GM12873 (cell line): Measurements from ENCODE around the gene MEST.

ENCODE experiments used
- TF ChIP-seq, protein P1 (sequence below): IDR thresholded peaks from 2 replicates; pipeline ENCODE4 v1.5.1; 2012; ENCODE audit warnings: low read depth, mild to moderate bottlenecking, moderate library complexity, low read length, control low read depth; ENCODE audit not compliant: insufficient read depth; ENCODE audit errors: missing control alignments

The MEST gene

DNA sequence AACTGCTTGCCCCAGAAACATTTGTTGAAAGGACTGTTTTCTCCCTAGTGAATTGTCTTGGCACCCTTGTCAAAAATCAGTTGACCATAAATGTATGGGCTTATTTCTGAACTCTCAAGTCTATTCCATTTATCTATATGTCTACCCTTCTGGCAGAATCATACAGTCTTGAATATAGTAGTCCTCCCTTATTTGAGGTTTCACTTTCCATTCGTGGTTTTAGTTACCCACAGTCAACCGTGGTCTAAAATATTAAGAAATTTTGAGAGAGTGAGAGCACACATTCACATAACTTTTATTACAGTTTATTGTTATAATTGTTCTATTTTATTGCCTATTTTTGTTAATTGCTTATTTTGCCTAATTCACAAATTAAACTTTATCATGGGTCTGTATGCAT is 33.6 kb upstream of the MEST start:
- TF ChIP-seq, protein P1, sequence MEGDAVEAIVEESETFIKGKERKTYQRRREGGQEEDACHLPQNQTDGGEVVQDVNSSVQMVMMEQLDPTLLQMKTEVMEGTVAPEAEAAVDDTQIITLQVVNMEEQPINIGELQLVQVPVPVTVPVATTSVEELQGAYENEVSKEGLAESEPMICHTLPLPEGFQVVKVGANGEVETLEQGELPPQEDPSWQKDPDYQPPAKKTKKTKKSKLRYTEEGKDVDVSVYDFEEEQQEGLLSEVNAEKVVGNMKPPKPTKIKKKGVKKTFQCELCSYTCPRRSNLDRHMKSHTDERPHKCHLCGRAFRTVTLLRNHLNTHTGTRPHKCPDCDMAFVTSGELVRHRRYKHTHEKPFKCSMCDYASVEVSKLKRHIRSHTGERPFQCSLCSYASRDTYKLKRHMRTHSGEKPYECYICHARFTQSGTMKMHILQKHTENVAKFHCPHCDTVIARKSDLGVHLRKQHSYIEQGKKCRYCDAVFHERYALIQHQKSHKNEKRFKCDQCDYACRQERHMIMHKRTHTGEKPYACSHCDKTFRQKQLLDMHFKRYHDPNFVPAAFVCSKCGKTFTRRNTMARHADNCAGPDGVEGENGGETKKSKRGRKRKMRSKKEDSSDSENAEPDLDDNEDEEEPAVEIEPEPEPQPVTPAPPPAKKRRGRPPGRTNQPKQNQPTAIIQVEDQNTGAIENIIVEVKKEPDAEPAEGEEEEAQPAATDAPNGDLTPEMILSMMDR, result no peak

- TF ChIP-seq, protein P1, result no peak
Measured at GRCh38 chr7:130461272-130461671, 30.6 kb upstream of the MEST start.

- TF ChIP-seq, protein P1, result no peak
Measured at GRCh38 chr7:130463553-130464434, 28.1 kb upstream of the MEST start.

DNA sequence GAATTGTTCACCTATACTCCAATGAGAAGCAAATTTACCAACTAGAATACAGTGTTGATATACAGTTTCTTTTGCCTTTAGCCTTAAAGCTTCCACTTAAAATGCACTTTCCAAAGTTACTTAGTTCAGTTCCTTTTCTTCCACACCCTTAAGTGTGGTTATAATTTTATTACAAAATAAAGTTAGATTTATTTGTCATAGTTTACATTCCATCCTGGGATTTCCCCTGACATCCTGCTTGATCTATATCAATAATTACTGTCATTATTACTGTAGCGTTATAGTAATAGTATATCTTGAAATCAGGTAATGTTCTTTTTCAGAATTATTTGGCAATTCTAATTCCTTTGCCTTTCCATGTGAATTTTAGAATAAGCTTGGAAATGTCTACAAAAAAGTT is 23.3 kb upstream of the MEST start:
- TF ChIP-seq, protein P1, result no peak

DNA sequence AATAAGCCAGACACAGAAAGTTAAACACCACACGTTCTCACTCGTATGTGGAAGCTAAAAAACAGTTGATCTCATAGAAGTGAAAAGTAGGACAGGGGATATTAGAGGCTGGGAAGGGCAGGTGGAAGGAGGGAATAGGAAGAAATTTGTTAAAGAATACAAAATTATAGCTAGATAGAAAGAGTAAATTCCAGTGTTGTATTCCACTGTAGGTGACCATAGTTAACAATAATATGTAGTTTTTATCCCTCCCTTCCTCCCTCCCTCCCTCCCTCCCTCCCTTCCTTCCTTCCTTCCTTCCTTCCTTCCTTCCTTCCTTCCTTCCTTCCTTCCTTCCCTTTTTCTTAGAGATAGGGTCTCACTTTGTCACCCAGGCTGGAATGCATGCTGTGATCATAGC is 19.9 kb upstream of the MEST start:
- TF ChIP-seq, protein P1, result no peak

DNA sequence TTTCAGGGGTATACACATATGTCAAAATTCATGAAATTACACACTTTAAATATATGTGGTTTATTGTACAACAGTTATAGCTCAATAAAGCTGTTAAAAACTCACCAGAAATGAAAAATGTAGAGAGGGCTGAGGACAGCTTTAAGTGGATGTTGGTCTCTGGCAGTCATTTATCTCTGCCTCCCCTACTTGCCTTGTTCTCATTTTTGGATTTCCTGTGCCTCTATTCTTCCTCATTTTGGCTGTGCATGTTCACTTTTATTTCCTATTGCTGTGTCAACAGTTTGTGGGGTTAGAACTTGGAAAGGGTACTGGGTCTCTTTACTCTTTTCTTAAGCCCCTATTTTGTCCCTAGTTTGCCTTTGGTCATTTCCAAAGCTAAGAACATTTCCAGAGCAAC is 18.6 kb upstream of the MEST start:
- TF ChIP-seq, protein P1, result no peak

DNA sequence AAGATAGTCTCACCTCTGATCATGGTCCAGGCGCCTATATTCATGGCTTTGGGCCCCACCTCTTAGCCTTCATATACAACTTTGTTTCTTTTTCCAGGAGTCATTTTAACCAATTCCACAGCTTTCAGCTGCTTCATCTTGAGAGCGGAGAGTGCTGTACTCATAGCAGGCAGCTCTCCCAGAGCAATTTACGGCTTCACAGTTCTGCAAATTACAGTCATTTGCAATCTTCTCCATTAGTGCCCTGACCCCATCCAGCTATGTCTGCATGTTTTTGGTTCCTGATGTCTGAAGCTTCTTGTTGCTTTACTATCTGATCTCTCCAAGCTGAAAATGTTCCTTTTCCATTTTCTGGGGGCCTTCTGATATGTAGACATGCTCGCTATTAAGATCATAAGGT is 18.0 kb upstream of the MEST start:
- TF ChIP-seq, protein P1, result no peak
